D341Med (cell line): ENCODE results near the gene HECTD1.
"Not testable (repeated sequence)": the region's sequence is repeated elsewhere in the genome, so short reads cannot be mapped to it uniquely, and the experiment has no call there.

Experiments
- DNase-seq: peaks from one replicate; pipeline ENCODE4 v3.0.0; 2012; ENCODE audit warnings: low spot score

HECTD1 gene

DNA sequence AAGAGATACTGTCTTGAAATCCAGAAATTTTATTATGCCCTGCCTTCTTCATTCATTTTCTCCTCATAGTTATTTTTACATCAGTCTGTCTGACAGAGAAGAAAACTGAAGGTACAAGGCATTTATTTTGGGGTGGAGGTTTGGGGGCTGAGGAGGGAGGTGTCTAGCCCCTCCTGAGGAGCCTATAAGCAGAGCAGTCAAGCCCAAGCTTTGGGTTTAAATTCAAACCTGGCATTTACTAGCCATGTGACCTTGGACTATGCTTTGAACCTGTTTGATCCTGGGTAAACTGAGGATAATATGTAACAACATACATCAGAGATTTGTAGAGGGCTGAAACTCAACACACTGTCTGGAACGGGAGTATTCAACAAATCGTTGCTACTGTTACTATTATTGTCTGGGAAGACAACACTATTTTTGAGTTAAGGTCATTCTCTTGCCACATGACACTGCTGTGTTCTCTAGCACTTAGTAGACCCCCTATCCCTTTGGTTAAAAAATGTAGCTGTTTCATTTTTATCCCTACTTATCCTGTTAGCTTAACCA, 115.4 kb downstream of the HECTD1 start:
- DNase-seq = no peak

DNA sequence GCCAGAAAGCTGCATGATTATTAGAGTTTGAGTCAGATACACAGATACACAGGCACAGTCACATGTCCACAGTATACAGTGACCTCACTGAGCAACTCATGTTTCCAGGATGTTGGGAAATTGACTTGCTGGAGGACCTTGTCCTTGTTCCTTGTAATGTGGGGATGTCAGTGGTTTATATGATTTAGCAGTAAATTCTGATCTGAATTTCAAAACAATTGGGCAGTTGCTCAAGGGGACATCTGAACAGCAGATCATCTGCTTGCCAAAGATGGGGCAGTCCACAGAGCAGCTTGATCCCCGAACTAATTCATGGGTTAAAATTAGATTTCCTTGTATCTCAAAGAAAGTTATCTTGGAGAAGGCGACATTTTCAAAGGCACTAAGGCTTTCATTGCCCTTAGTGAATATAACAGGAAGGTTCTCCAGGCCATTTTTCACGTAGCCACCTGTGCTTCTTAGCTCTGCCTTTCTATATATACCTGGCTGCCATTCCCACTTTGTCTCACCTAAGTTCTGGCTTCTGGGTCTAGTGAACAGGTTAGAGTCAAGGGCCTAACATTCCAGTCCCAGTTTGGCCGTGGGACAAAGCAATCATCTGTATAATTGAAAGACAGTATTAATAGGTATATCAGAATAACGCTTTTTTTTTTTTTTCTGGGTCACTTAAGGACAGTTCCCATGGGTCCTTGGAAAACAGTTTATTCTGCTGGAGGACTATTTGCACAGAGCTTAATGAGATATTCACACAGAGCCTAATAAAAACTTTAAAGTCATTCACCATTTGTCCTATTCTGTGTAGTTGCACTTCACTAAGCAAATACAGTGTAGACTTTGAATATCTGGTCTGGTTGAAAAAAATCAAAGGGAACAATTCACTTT, 116.5 kb downstream of the HECTD1 start:
- DNase-seq = no peak

- not testable (repeated sequence) for DNase-seq
Observed at GRCh38 chr14:31086466-31086865, 121.1 kb downstream of the HECTD1 start.

DNA sequence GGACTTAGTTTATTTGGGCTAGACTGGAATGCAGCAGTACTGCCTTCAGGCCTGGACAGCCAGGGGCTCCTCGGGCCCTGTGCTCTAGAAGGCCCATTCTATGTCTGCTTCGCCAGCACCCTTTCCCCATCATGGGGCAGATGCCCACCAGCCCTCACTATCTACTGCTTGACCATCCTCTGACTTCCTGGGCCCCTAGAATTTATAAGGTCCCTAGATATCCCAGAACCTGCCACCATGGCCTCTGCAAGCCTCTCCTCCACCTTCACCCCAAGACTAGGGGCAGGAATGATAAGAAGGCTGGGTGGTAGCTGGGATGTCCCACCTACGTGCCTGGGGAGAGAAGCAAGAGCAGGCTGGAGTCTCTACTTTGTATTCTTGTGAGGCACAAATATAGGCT, 122.6 kb downstream of the HECTD1 start:
- DNase-seq = no peak

DNA sequence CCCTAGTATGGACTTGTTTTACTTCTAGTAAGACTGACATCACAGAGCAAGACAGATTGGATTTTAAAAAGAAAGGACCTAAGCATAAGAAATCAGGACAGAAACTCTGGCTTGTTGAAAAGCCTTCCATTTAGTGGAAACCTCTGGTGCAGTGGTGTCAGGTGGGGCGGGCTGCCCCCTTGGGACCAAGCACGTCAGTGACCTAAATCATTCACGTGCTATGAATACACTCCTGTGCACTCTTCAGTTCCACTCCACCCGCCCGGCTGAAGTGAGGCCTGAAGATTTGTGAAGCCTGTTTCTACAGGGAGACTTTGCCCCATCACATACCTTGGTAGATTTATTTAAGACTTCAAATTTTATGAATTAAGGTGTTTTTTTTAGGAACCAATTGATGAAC, 123.2 kb downstream of the HECTD1 start:
- DNase-seq = no peak

DNA sequence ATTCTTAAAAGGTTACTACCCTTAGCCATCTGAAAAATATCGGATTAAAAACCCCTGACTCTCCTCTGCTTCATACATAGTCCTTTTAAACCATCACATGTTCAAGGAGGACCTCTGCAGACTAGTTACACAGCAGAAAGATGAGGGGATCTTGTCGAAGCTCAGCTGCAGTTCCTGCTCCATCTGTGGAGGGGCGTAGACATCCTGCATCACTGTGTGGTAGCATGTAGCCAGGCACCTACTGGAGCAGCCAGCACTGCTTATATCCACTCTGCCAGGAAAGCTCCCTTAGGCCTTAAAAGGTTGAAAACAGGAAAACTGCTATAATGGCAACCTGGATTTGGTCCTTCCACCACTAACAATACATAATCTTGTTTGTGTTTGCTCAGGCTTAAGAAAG, 123.8 kb downstream of the HECTD1 start:
- no peak for DNase-seq

- DNase-seq = no peak
Observed at GRCh38 chr14:31080484-31080883, 127.1 kb downstream of the HECTD1 start.

- DNase-seq = no peak
Observed at GRCh38 chr14:31080056-31080455, 127.5 kb downstream of the HECTD1 start.

DNA sequence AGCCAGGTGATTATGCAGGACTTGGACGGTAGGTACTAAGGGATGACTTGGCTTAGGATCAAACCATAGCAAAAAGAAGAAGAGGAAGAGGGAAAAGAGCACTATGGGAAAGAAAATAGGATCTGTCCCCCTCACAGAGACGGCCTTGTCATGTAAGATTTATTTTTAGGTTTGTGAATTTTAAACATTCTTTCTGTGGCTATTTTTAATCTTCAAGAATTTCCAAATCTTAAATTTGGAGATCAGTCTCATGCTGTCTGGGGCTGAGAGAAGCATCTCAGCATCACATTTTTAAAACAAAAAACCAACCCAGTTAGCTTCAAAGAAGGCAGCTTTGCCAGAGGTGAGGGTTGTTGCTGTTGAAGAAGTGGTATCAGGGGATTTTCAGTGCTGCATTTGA, 128.8 kb downstream of the HECTD1 start:
- no peak for DNase-seq

- no peak for DNase-seq
Observed at GRCh38 chr14:31075144-31075543, 132.4 kb downstream of the HECTD1 start.

DNA sequence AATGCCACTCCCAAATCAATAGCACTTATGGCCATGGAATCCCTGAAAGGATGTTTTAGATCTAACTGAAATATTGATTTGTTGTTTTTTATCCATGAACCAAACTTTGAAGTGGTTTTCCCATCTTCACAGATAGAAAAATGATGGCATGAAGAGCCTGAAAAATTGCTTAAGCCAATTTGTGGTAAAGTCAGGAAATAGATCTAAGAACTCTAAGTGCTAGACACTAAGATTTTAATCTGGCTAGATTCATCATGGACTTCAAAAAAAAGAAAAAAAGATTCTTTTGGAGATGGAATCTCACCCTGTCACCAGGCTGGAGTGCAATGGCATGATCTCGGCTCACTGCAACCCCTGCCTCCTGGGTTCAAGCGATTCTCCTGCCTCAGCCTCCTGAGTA, 136.4 kb downstream of the HECTD1 start:
- DNase-seq = no peak

DNA sequence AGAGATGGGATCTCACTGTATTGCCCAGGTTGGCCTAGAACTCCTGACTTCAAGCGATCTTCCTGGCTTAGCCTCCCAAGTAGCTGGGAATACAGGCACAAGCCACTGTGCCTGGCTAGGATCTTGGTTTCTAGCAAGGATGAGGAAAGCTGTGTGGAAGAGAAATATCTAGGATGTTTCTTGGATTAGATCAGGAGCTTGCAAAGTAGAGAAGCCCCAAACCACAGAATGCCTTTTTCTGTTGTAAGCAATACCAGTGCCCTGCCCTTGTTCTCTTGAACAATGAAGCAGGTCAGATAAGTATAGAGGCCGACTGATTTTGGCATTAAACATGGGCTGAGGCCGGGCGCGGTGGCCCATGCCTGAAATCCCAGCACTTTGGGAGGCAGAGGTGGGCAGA, 137.2 kb downstream of the HECTD1 start:
- DNase-seq = no peak

GRCh38 chr14:31069343-31069742, 138.2 kb downstream of the HECTD1 start:
- DNase-seq = no peak

DNA sequence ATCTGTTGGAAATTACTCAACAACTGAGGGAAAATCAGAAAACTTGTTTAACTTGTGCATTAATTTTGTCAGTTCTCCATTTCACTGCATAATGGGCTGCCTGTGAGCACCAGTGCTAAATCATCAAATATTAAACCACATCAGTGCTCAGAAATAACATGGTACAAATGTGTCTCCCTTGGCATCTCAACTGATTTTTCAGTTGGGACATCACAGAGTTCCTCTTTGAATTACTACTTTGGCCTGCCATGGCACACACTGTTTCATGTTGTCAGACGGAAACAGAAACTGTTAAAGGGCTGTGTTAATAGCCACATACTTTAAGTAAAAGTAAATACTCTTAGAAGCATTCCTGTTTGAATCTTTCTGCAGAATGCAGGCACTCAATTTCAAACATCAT, 139.4 kb downstream of the HECTD1 start:
- no peak for DNase-seq

DNA sequence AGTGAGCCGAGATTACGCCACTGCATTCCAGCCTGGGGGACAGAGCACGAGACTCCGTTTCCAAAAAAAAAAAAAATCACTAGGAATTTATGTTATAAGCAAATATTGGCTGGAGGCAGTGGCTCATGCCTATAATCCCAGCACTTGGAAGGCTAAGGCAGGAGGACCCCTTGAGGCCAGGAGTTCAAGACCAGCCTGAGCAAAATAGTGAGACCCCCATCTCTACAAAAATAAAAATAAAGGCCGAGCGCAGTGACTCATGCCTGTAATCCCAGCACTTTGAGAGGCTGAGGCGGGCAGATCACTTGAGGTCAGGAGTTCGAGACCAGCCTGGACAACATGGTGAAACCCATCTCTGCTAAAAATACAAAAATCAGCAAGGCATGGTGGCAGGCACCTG, 144.7 kb downstream of the HECTD1 start:
- not testable (repeated sequence) for DNase-seq

GRCh38 chr14:31060253-31060875, 147.2 kb downstream of the HECTD1 start:
- DNase-seq = no peak

DNA sequence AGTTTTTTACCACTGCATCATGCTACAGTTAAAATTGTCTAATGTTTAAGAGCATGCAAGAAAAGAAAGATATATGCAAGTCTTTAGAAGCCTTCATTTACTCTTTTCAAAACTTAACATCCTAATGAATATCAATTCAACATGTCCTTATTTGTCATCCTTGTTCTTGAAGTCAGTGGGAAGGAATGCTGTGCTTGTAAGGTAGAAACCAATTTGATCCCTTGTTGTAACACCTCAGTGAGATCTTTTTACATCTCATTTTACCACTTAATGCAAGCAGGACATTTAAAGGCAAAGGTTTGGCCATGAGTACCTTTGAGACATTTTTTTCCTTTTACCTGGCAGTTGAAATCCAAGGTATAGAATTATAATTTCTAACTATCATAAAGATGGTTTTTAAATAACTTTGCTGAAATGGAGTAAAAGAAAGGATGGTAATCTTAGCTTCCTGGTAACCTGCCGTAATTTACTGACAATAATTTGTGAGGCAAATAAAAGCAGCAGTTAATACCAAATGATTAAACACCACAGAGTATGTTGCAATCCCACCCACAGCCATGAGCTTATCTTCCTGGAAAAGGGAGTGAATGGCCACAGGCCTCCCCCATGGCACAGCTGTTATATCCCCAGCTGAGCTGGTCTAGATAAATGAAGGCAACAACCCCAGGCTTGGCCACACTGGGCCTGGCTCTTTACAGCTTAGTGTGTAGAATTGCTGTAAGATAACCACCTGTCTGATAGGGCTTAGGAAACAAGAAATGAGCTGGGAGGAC, 148.3 kb downstream of the HECTD1 start:
- peak; percentile 58 for DNase-seq

DNA sequence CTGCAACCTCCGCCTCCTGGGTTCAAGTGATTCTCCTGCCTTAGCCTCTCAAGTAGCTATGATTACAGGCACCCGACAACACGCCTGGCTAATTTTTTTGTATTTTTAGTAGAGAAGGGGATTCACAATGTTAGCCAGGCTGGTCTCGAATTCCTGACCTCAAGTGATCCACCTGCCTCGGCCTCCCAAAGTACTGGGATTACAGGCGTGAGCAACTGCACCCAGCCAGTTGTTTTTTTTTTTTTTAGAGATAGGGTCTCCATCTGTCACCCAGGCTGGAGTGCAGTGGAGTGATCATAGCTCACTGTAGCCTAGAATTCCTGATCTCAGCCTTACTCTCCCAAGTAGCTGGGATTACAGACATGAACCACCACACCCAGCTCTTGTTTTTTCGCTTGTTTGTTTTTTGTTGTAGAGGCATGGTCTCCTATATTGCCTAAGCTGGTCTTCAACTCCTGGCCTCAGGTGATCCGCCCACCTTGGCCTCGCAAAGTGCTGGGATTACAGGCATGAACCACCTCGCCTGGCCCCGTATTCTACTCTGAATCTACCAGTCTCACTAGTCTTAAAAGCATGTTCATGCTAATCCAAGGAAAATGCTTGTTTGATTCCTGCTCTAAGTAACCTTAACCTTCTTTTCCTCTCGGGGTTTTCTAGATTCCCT, 149.8 kb downstream of the HECTD1 start:
- DNase-seq = no peak

GRCh38 chr14:31057035-31057434, 150.6 kb downstream of the HECTD1 start:
- DNase-seq = no peak

DNA sequence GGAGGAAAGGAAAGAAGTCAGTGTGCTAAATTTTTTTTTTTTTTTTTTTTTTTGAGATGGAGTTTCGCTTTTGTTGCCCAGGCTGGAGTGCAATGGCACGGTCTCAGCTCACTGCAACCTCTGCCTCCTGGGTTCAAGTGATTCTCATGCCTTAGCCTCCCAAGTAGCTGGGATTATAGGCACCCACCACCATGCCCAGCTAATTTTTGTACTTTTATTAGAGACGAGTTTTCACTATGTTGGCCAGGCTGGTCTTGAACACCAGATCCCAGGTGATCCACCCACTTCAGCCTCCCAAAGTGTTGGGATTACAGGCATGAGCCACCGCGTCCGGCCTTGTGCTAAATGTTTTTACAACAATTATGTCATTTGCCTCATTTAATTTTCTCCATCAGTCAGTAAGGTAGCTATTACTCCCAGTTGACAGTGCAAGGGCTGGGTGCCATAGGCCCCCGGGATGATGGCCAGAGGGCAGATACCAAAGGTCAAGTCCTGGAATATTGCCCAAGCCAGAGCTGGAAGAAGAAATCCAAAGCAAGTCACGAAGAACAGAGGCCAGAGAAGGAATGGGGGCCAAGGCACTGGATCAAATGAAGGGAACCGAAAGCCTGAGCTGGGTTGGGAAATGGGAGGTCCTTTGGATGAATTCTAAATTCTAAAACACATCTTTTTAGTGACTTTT, 154.5 kb downstream of the HECTD1 start:
- not testable (repeated sequence) for DNase-seq

- no peak for DNase-seq
Observed at GRCh38 chr14:31051511-31051910, 156.1 kb downstream of the HECTD1 start.
